ENCODE data around the gene SV2B. TPM values are rescaled to one million over a fixed set of nuclear protein-coding genes. Genes with fewer than 3 reads are reported as not detected.

The SV2B gene
- total and polyA plus RNA-seq, 9 of the 15 experiments (the other 6 are each of a cell fraction or from before 2014, with no cell fraction given), result 0.01 to 0.25 (median 0.11) TPM

- no peak for TF ChIP-seq ZBTB40 (IDR thresholded peaks at IDR 0.05)
- TF ChIP-seq ZBTB40 (CRISPR knock-in tag; IDR thresholded peaks at IDR 0.05), result no peak
- no peak for TF ChIP-seq STAT6 (CRISPR knock-in tag; IDR thresholded peaks at IDR 0.05)
These were observed 34.6 kb upstream of the SV2B start (continued) for GRCh38 chr15:91065505-91065904.

Measured in K562 (cell line).